HEK293T (cell line): ENCODE data around the gene PRR5.

Source experiments
- CTCF ChIA-PET: fragments of 350-600 bp; formaldehyde crosslinking; extraction: SDS; loops from one replicate; lab custom pipeline; 2021; ENCODE audit warnings: antibody characterized with exemption, inconsistent platforms; lab: Yijun Ruan, JAX
- POLR2A ChIA-PET: fragments of 350-600 bp; formaldehyde crosslinking; extraction: SDS; loops from one replicate; lab custom pipeline; 2020; ENCODE audit warnings: antibody characterized with exemption, inconsistent platforms; lab: Yijun Ruan, JAX
- DNase-seq: peaks from one replicate; pipeline ENCODE4 v3.0.0; 2012; ENCODE audit warnings: mixed read lengths; ENCODE audit errors: extremely low spot score
- ARNT ChIP-seq: fragments of 450-650 bp; IDR thresholded peaks from 2 replicates; pipeline ENCODE4 v1.6.1; 2017; ENCODE audit warnings: mild to moderate bottlenecking
- BHLHE40 ChIP-seq: fragments of 450-650 bp; IDR thresholded peaks from 2 replicates; pipeline ENCODE4 v1.6.1; 2016; ENCODE audit warnings: mild to moderate bottlenecking, moderate library complexity, borderline replicate concordance
- CTBP1 ChIP-seq: fragments of 450-650 bp; IDR thresholded peaks from 2 replicates; pipeline ENCODE4 v1.6.1; 2016; ENCODE audit warnings: borderline replicate concordance
- ELF4 ChIP-seq: fragments of 450-650 bp; IDR thresholded peaks from 2 replicates; pipeline ENCODE4 v1.6.1; 2017; ENCODE audit warnings: antibody characterized with exemption
- FOXA1 ChIP-seq: fragments of 450-650 bp; IDR thresholded peaks from 2 replicates; pipeline ENCODE4 v1.6.1; 2016; ENCODE audit warnings: mild to moderate bottlenecking
- FOXK2 ChIP-seq: fragments of 450-650 bp; IDR thresholded peaks from 2 replicates; pipeline ENCODE4 v1.6.1; 2016; ENCODE audit warnings: mild to moderate bottlenecking
- FOXM1 ChIP-seq: fragments of 450-650 bp; IDR thresholded peaks from 2 replicates; pipeline ENCODE4 v1.6.1; 2017; ENCODE audit warnings: mild to moderate bottlenecking, borderline replicate concordance
- HDGF ChIP-seq: fragments of 450-650 bp; IDR thresholded peaks from 2 replicates; pipeline ENCODE4 v1.6.1; 2017; ENCODE audit warnings: antibody characterized with exemption, borderline replicate concordance
- L3MBTL2 ChIP-seq: fragments of 450-650 bp; conservative IDR thresholded peaks from 2 replicates; pipeline ENCODE4 v1.6.1; 2016; ENCODE audit warnings: mild to moderate bottlenecking
- LEF1 ChIP-seq: fragments of 450-650 bp; IDR thresholded peaks from 2 replicates; pipeline ENCODE4 v1.6.1; 2017; ENCODE audit warnings: mild to moderate bottlenecking, borderline replicate concordance
- NFRKB ChIP-seq: fragments of 450-650 bp; IDR thresholded peaks from 2 replicates; pipeline ENCODE4 v1.6.1; 2016; ENCODE audit warnings: mild to moderate bottlenecking, moderate library complexity
- PKNOX1 ChIP-seq: fragments of 450-650 bp; IDR thresholded peaks from 2 replicates; pipeline ENCODE4 v1.6.1; 2016
- SP1 ChIP-seq: fragments of 450-650 bp; IDR thresholded peaks from 2 replicates; pipeline ENCODE4 v1.6.1; 2017
- SUZ12 ChIP-seq: fragments of 450-650 bp; IDR thresholded peaks from 2 replicates; pipeline ENCODE4 v1.6.1; 2016; ENCODE audit warnings: mild to moderate bottlenecking
- TARDBP ChIP-seq: fragments of 450-650 bp; IDR thresholded peaks from 2 replicates; pipeline ENCODE4 v1.6.1; 2016
- ZNF384 ChIP-seq: fragments of 450-650 bp; IDR thresholded peaks from 2 replicates; pipeline ENCODE4 v1.6.1; 2016

PRR5 gene

GRCh38 chr22:44683881-44684280 lies 18.1 kb upstream of the PRR5 start:
- POLR2A ChIA-PET: no interaction called here
- DNase-seq: no peak

GRCh38 chr22:44684506-44685383 lies 17.3 kb upstream of the PRR5 start:
- POLR2A ChIA-PET: no interaction called here
- peak; percentile 93 for DNase-seq
- TF ChIP-seq PKNOX1: peak; percentile 33; the same call in 1 of the 2 replicates
- TF ChIP-seq LEF1: no peak
- 0 out of 2 replicates have a peak, but pooled peaks have one; percentile 26 for TF ChIP-seq HDGF
- no peak for TF ChIP-seq FOXK2
- TF ChIP-seq ARNT: peak; percentile 90
- no peak for TF ChIP-seq TARDBP
- TF ChIP-seq BHLHE40: no peak
- TF ChIP-seq FOXA1: no peak
- no peak for TF ChIP-seq NFRKB
- no peak for TF ChIP-seq CTBP1
- no peak for TF ChIP-seq L3MBTL2
- CTCF ChIA-PET: interaction anchor here (0.6 to 2.0 kb wide), 9 partner anchors 10 to 58 kb away, joined by 3 to 6 read pairs (median 3); no protein-coding TSS in a partner anchor

More at GRCh38 chr22:44683881-44684280, 18.1 kb upstream of the PRR5 start:
- CTCF ChIA-PET: interaction anchor here (0.6 to 2.0 kb wide), 5 partner anchors 13 to 54 kb away, joined by 3 to 6 read pairs (median 3); no protein-coding TSS in a partner anchor
- TF ChIP-seq PKNOX1 (no peak), SUZ12 (no peak), BHLHE40 (no peak), ELF4 (no peak), HDGF (no peak)

- DNase-seq: peak; percentile 59
- ChIA-PET POLR2A (interaction anchor here (0.6 to 1.2 kb wide), 2 partner anchors 9 to 176 kb away, joined by 3 read pairs; no protein-coding TSS in a partner anchor), CTCF (interaction anchor here (0.6 to 2.0 kb wide), 8 partner anchors 10 to 59 kb away, joined by 3 to 6 read pairs (median 3); no protein-coding TSS in a partner anchor)
Observed at GRCh38 chr22:44685384-44686056, 16.5 kb upstream of the PRR5 start.

GRCh38 chr22:44686873-44687600 lies 15.0 kb upstream of the PRR5 start:
- CTCF ChIA-PET: interaction anchor here (1.6 to 1.9 kb wide), 2 partner anchors 13 to 17 kb away, joined by 3 to 4 read pairs; no protein-coding TSS in a partner anchor
- no peak for DNase-seq
- POLR2A ChIA-PET: interaction anchor here (1.2 kb wide), 1 partner anchor 8 kb away, joined by 3 read pairs; no protein-coding TSS in a partner anchor
- TF ChIP-seq LEF1 (no peak), CTBP1 (no peak)

More at GRCh38 chr22:44685384-44686056, 16.5 kb upstream of the PRR5 start:
- TF ChIP-seq FOXA1 (no peak), L3MBTL2 (no peak), ARNT (no peak), FOXK2 (no peak), ELF4 (no peak), SP1 (no peak), ZNF384 (no peak), SUZ12 (no peak), HDGF (no peak), TARDBP (no peak), FOXM1 (no peak), BHLHE40 (no peak), LEF1 (no peak)

GRCh38 chr22:44689173-44689572 lies 12.8 kb upstream of the PRR5 start:
- CTCF ChIA-PET: interaction anchor here (0.6 to 0.7 kb wide), 2 partner anchors 19 to 74 kb away, joined by 3 read pairs; no protein-coding TSS in a partner anchor
- no peak for DNase-seq
- TF ChIP-seq TARDBP (no peak), SUZ12 (no peak), L3MBTL2 (no peak), ARNT (no peak), FOXK2 (no peak), NFRKB (no peak), CTBP1 (no peak), ELF4 (no peak)
- POLR2A ChIA-PET: no interaction called here
